Measurements from ENCODE around the gene USHBP1. TPM values are rescaled to one million over a fixed set of nuclear protein-coding genes. Genes with fewer than 3 reads are reported as not detected.
A peak's percentile ranks its signal among the peaks of the same experiment; 100 is the strongest.

The USHBP1 gene
- total and polyA plus RNA-seq, 2 experiments from 2014 or later, result not detected

- TF ChIP-seq EZH2 (IDR thresholded peaks at IDR 0.05; ENCODE audit: insufficient read depth, poor library complexity, severe bottlenecking), result no peak
- no peak for TF ChIP-seq EZH2phosphoT487 (IDR thresholded peaks at IDR 0.05; ENCODE audit: insufficient read depth, low read depth)
- 3 to 4% methylated on average over 23 of the region's 23 CpGs for WGBS, 2 experiments (ENCODE audit: low coverage in 1 of 2, low lambda C conversion rate in 2 of 2, missing lambda C conversion rate in 2 of 2)
- H3K4me3 ChIP-seq, result peak overlapping the region; percentile 97
- no peaks in the 10 kb centered on the region for H3K9me2 ChIP-seq (ENCODE audit: insufficient read depth)
- in situ Hi-C loops (cut with MboI), result loop anchor here (10.0 kb wide), 1 partner anchor 75 kb away; no protein-coding TSS in a partner anchor
- peak overlapping the region; percentile 25; the same call in 1 of the 2 replicates for H2AFZ ChIP-seq
- peak overlapping the region; percentile 90 for H3K4me2 ChIP-seq (ENCODE audit: unreplicated experiment)
- peak overlapping the region; percentile 36 for H3K27ac ChIP-seq
- peak overlapping the region; percentile 93 for H3K9ac ChIP-seq
- peak; percentile 38 for DNase-seq
- peaks cover 69% of the 10 kb centered on the region for H3K79me2 ChIP-seq (ENCODE audit: insufficient read depth)
- peaks cover 31% of the 10 kb centered on the region for H3K4me1 ChIP-seq (ENCODE audit: insufficient read depth)
- no peaks in the 10 kb centered on the region for H3K27me3 ChIP-seq (replicated peaks; ENCODE audit: insufficient read depth)
- H3K9me3 ChIP-seq (ENCODE audit: low read depth), result no peaks in the 10 kb centered on the region
- no peaks in the 10 kb centered on the region; the same call in 1 of the 2 replicates for H3K36me3 ChIP-seq (ENCODE audit: low read depth)
- H3F3A ChIP-seq (ENCODE audit: insufficient read depth), result peaks cover 6% of the 10 kb centered on the region
- H4K20me1 ChIP-seq (ENCODE audit: insufficient read depth), result no peaks in the 10 kb centered on the region
These were observed 45.5 kb upstream of the USHBP1 start for GRCh38 chr19:17309965-17310461.

DNA sequence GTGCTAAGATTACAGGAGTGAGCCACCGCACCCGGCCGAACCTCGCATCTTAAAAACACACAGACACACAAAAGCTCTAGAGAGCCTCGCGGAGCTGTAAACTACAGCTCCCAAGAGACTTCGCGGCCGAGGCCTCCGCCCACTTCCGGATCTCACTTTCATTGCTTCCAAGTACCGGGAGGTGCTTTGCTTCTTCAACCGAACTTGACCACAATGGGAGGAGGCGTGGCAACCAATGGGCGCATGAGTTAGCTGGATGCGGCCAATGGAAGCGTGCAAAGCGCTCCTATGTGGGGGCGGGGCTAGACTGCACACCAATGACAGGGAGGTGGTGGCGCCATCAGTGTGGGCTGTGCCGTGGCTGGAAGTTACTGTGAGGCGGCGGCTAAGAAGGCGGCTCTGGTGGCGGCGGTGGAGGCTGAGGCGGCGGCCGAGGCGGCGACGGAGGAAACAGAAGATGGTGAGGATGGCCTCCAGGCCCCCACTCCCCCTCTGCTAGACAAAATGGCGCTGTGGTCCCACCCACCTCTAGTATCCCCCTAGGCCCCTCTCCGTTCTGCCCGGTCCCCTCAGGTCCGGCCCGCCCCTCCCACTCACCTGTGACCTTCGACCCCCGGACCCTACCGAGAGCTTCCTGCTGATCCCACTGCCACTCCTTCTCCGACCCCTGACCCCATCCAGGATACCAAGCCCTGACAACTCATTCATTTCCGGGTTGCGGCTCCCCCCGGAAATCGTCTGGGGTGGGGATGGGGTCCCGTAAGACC is 44.8 kb upstream of the USHBP1 start, which contains the start of gene DDA1:
DDA1 (plus strand) TSS at position 366 of the 767 bp plus-strand sequence; CDS start at position 458, 92 bp downstream.
- Histone ChIP-seq H3K36me3 (ENCODE audit: low read depth) (no peaks in the 10 kb centered on the region; the same call in 1 of the 2 replicates), H3K9me2 (ENCODE audit: insufficient read depth) (no peaks in the 10 kb centered on the region), H3K4me1 (ENCODE audit: insufficient read depth) (peaks cover 38% of the 10 kb centered on the region), H2AFZ (peak within 1 kb of the TSS; percentile 83), H3K79me2 (ENCODE audit: insufficient read depth) (peaks cover 66% of the 10 kb centered on the region), H3K9me3 (ENCODE audit: low read depth) (no peaks in the 10 kb centered on the region), H3K9ac (peak within 1 kb of the TSS; percentile 93), H3K27ac (peak within 1 kb of the TSS; percentile 36), H3K4me3 (peak within 1 kb of the TSS; percentile 97), H3K27me3 (replicated peaks; ENCODE audit: insufficient read depth) (no peaks in the 10 kb centered on the region), H4K20me1 (ENCODE audit: insufficient read depth) (no peaks in the 10 kb centered on the region), H3K4me2 (ENCODE audit: unreplicated experiment) (peak within 1 kb of the TSS; percentile 90), H3F3A (ENCODE audit: insufficient read depth) (peaks cover 13% of the 10 kb centered on the region)
- 1 to 3% methylated on average over 37 to 45 of the region's 46 CpGs for WGBS, 2 experiments (ENCODE audit: low coverage in 1 of 2, low lambda C conversion rate in 2 of 2, missing lambda C conversion rate in 2 of 2)
- in situ Hi-C loops (cut with MboI), result loop anchor here (10.0 kb wide), 1 partner anchor 75 kb away; no protein-coding TSS in a partner anchor
- DNase-seq, result peak; percentile 100
- TF ChIP-seq EZH2phosphoT487 (IDR thresholded peaks at IDR 0.05; ENCODE audit: insufficient read depth, low read depth), result no peak
- TF ChIP-seq EZH2 (IDR thresholded peaks at IDR 0.05; ENCODE audit: insufficient read depth, poor library complexity, severe bottlenecking), result no peak

- no peak for DNase-seq
- no peaks in the 10 kb centered on the region for H3K9me2 ChIP-seq (ENCODE audit: insufficient read depth)
- H3K4me1 ChIP-seq (ENCODE audit: insufficient read depth), result peaks cover 46% of the 10 kb centered on the region
- no peaks in the 10 kb centered on the region for H3K9me3 ChIP-seq (ENCODE audit: low read depth)
- H3K4me3 ChIP-seq, result no peak overlapping the region
- no peak overlapping the region for H3K27ac ChIP-seq
- no peaks in the 10 kb centered on the region for H3K36me3 ChIP-seq (ENCODE audit: low read depth)
- H3K27me3 ChIP-seq (replicated peaks; ENCODE audit: insufficient read depth), result no peaks in the 10 kb centered on the region
- no peak overlapping the region for H3K9ac ChIP-seq
- no peaks in the 10 kb centered on the region for H4K20me1 ChIP-seq (ENCODE audit: insufficient read depth)
- WGBS, 2 experiments (ENCODE audit: low coverage in 1 of 2, low lambda C conversion rate in 2 of 2, missing lambda C conversion rate in 2 of 2), result 91 to 93% methylated on average over 8 of the region's 8 CpGs
- H3K79me2 ChIP-seq (ENCODE audit: insufficient read depth), result peaks cover 51% of the 10 kb centered on the region
- peaks cover 18% of the 10 kb centered on the region for H3F3A ChIP-seq (ENCODE audit: insufficient read depth)
- in situ Hi-C loops (cut with MboI), result loop anchor here (10.0 kb wide), 1 partner anchor 77 kb away; no protein-coding TSS in a partner anchor
- H2AFZ ChIP-seq, result no peak overlapping the region
- no peak overlapping the region for H3K4me2 ChIP-seq (ENCODE audit: unreplicated experiment)
- no peak for TF ChIP-seq EZH2phosphoT487 (IDR thresholded peaks at IDR 0.05; ENCODE audit: insufficient read depth, low read depth)
- no peak for TF ChIP-seq EZH2 (IDR thresholded peaks at IDR 0.05; ENCODE audit: insufficient read depth, poor library complexity, severe bottlenecking)
These were observed 43.4 kb upstream of the USHBP1 start for GRCh38 chr19:17307876-17308377.

DNA sequence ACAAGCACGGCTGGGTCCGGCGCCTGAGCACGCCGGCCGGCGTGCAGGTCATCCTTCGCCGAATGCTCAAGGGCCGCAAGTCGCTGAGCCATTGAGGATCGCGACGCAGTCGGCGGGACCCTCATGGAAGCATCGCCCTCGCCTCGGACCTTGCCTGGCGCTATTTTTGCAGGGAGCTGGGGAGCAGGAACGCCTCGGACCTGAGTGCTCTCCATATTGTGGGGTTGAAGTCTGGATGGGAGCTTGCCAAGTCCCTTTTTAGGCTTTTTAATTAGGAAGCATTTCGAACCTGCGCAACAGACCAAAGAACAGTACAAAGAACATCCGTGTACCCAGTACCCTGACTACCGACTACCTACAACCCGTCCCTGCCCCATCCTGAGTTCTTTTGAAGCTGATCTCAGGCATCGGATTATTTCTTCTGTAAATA is 41.8 kb upstream of the USHBP1 start:
- H3K9me2 ChIP-seq (ENCODE audit: insufficient read depth), result no peaks in the 10 kb centered on the region
- H4K20me1 ChIP-seq (ENCODE audit: insufficient read depth), result no peaks in the 10 kb centered on the region
- in situ Hi-C loops (cut with MboI), result loop anchor here (10.0 kb wide), 1 partner anchor 79 kb away; no protein-coding TSS in a partner anchor
- peaks cover 34% of the 10 kb centered on the region for H3K4me1 ChIP-seq (ENCODE audit: insufficient read depth)
- TF ChIP-seq EZH2phosphoT487 (IDR thresholded peaks at IDR 0.05; ENCODE audit: insufficient read depth, low read depth) (no peak), EZH2 (IDR thresholded peaks at IDR 0.05; ENCODE audit: insufficient read depth, poor library complexity, severe bottlenecking) (no peak)
- peak overlapping the region; percentile 93 for H2AFZ ChIP-seq
- peaks cover 18% of the 10 kb centered on the region for H3F3A ChIP-seq (ENCODE audit: insufficient read depth)
- no peak for DNase-seq
- H3K36me3 ChIP-seq (ENCODE audit: low read depth), result no peaks in the 10 kb centered on the region
- H3K27ac ChIP-seq, result peak overlapping the region; percentile 58
- peak overlapping the region; percentile 80 for H3K9ac ChIP-seq
- peak overlapping the region; percentile 87 for H3K4me2 ChIP-seq (ENCODE audit: unreplicated experiment)
- H3K27me3 ChIP-seq (replicated peaks; ENCODE audit: insufficient read depth), result no peaks in the 10 kb centered on the region
- H3K79me2 ChIP-seq (ENCODE audit: insufficient read depth), result peaks cover 35% of the 10 kb centered on the region
- no peaks in the 10 kb centered on the region for H3K9me3 ChIP-seq (ENCODE audit: low read depth)
- 3 to 4% methylated on average over 28 of the region's 28 CpGs for WGBS, 2 experiments (ENCODE audit: low coverage in 1 of 2, low lambda C conversion rate in 2 of 2, missing lambda C conversion rate in 2 of 2)
- peak overlapping the region; percentile 87 for H3K4me3 ChIP-seq
